GM21423 (cell line): ENCODE results near the gene DBH.
"Not testable (repeated sequence)": the region's sequence is repeated elsewhere in the genome, so short reads cannot be mapped to it uniquely, and the experiment has no call there.

Experiments
- ATAC-seq: cut with Tn5 transposase; IDR thresholded peaks from one replicate; pipeline ENCODE4 v1.9.1; 2021; ENCODE audit warnings: mild to moderate bottlenecking, moderate library complexity; ENCODE audit not compliant: unreplicated experiment

The DBH gene

GRCh38 chr9:133661846-133662540 is 25.8 kb downstream of the DBH start:
- ATAC-seq, result no peak

GRCh38 chr9:133664173-133665050 is 28.2 kb downstream of the DBH start:
- ATAC-seq, result no peak

- no peak for ATAC-seq
Measured at GRCh38 chr9:133665096-133665495, 28.9 kb downstream of the DBH start.

- no peak for ATAC-seq
Measured at GRCh38 chr9:133665535-133665934, 29.4 kb downstream of the DBH start.

- no peak for ATAC-seq
Measured at GRCh38 chr9:133666387-133666786, 30.2 kb downstream of the DBH start.

- no peak for ATAC-seq
Measured at GRCh38 chr9:133666845-133667244, 30.7 kb downstream of the DBH start.

GRCh38 chr9:133667759-133668450 is 31.7 kb downstream of the DBH start:
- no peak for ATAC-seq

- ATAC-seq, result no peak
Measured at GRCh38 chr9:133669182-133669801, 33.1 kb downstream of the DBH start.

- no peak for ATAC-seq
Measured at GRCh38 chr9:133670466-133670865, 34.3 kb downstream of the DBH start.

GRCh38 chr9:133671371-133671770 is 35.2 kb downstream of the DBH start:
- ATAC-seq, result no peak

- ATAC-seq, result no peak
Measured at GRCh38 chr9:133672503-133673257, 36.5 kb downstream of the DBH start.

- ATAC-seq, result no peak
Measured at GRCh38 chr9:133673258-133673655, 37.1 kb downstream of the DBH start.

GRCh38 chr9:133674091-133674490 is 37.9 kb downstream of the DBH start:
- no peak for ATAC-seq

- not testable (repeated sequence) for ATAC-seq
Measured at GRCh38 chr9:133675796-133676195, 39.6 kb downstream of the DBH start.

- no peak for ATAC-seq
Measured at GRCh38 chr9:133676450-133676849, 40.3 kb downstream of the DBH start.

- ATAC-seq, result no peak
Measured at GRCh38 chr9:133677126-133678010, 41.2 kb downstream of the DBH start.

- ATAC-seq, result no peak
Measured at GRCh38 chr9:133679056-133679455, 42.9 kb downstream of the DBH start.

- ATAC-seq, result no peak
Measured at GRCh38 chr9:133679466-133680061, 43.4 kb downstream of the DBH start.
